Astrocyte (in vitro differentiated cells and primary cell): ENCODE results near the gene ACOT11. TPM values are rescaled to one million over a fixed set of nuclear protein-coding genes. Genes with fewer than 3 reads are reported as not detected.

Source experiments
- DNase-seq: peaks from one replicate; pipeline ENCODE4 v3.0.0-alpha.2; 2010; ENCODE audit warnings: low read depth
- FAIRE-seq: peaks from 2 replicates; lab custom pipeline; 2011; peaks lifted over from hg19 to GRCh38; lab: Jason Lieb, UNC
- H2AFZ ChIP-seq: 2 replicates; pipeline ENCODE4 v1.6.0; 2012; ENCODE audit warnings: low read depth, low read length, inconsistent platforms
- H3K27ac ChIP-seq: 2 replicates; pipeline ENCODE4 v1.5.1; 2011; ENCODE audit warnings: low read depth, low read length, inconsistent platforms
- H3K27me3 ChIP-seq: 2 replicates; pipeline ENCODE4 v1.6.0; 2011; ENCODE audit warnings: low read length, inconsistent platforms; ENCODE audit not compliant: insufficient read depth
- H3K36me3 ChIP-seq: 2 replicates; pipeline ENCODE4 v1.5.1; 2011; ENCODE audit warnings: low read length, inconsistent platforms; ENCODE audit not compliant: insufficient read depth
- H3K4me1 ChIP-seq: 2 replicates; pipeline ENCODE4 v1.5.1; 2011; ENCODE audit warnings: low read length, inconsistent platforms; ENCODE audit not compliant: insufficient read depth
- H3K4me2 ChIP-seq: 2 replicates; pipeline ENCODE4 v1.6.0; 2012; ENCODE audit warnings: low read length, inconsistent platforms
- H3K4me3 ChIP-seq: 2 replicates; pipeline ENCODE4 v1.5.1; 2011; ENCODE audit warnings: low read depth, mild to moderate bottlenecking, low read length, inconsistent platforms; ENCODE audit not compliant: insufficient read depth
- H3K79me2 ChIP-seq: 2 replicates; pipeline ENCODE4 v1.6.0; 2012; ENCODE audit warnings: mild to moderate bottlenecking, low read length, inconsistent platforms; ENCODE audit not compliant: insufficient read depth
- H3K9ac ChIP-seq: 2 replicates; pipeline ENCODE4 v1.6.0; 2012; ENCODE audit warnings: mild to moderate bottlenecking, low read length, inconsistent platforms
- H3K9me3 ChIP-seq: 2 replicates; pipeline ENCODE4 v1.5.1; 2012; ENCODE audit warnings: low read depth, mild to moderate bottlenecking, low read length, inconsistent platforms; ENCODE audit not compliant: insufficient read depth
- H4K20me1 ChIP-seq: 2 replicates; pipeline ENCODE4 v1.6.0; 2012; ENCODE audit warnings: low read length, inconsistent platforms; ENCODE audit not compliant: insufficient read depth
- H3K27ac Mint-ChIP-seq: one replicate; pipeline ENCODE4 v1.8.0; 2021; ENCODE audit warnings: mild to moderate bottlenecking, mixed read lengths; ENCODE audit not compliant: unreplicated experiment
- H3K27me3 Mint-ChIP-seq: one replicate; pipeline ENCODE4 v1.8.0; 2021; ENCODE audit warnings: low read depth, mixed read lengths; ENCODE audit not compliant: unreplicated experiment
- H3K36me3 Mint-ChIP-seq: one replicate; pipeline ENCODE4 v1.8.0; 2021; ENCODE audit warnings: low read depth, mixed read lengths; ENCODE audit not compliant: unreplicated experiment
- H3K4me1 Mint-ChIP-seq: one replicate; pipeline ENCODE4 v1.8.0; 2021; ENCODE audit warnings: low read depth, mixed read lengths; ENCODE audit not compliant: unreplicated experiment
- H3K4me3 Mint-ChIP-seq: one replicate; pipeline ENCODE4 v1.8.0; 2021; ENCODE audit warnings: mild to moderate bottlenecking, moderate library complexity, mixed read lengths; ENCODE audit not compliant: unreplicated experiment
- H3K9me3 Mint-ChIP-seq: one replicate; pipeline ENCODE4 v1.8.0; 2021; ENCODE audit warnings: mild to moderate bottlenecking, mixed read lengths; ENCODE audit not compliant: unreplicated experiment
- EZH2 ChIP-seq: IDR thresholded peaks from 2 replicates; pipeline ENCODE4 v1.6.1; 2012; ENCODE audit warnings: mild to moderate bottlenecking, low read length, inconsistent platforms; ENCODE audit not compliant: insufficient read depth
- total RNA-seq: library from RNA; stranded (reverse); gene quantifications from 2 replicates; pipeline ENCODE4 v1.2.1, GENCODE V29; 2021
- TF ChIP-seq, protein P1 (sequence below): IDR thresholded peaks from 2 replicates; pipeline ENCODE4 v1.5.1; 2011; ENCODE audit warnings: low read depth, mild to moderate bottlenecking, inconsistent platforms, low read length, moderate library complexity; ENCODE audit not compliant: insufficient read depth

The ACOT11 gene
- total RNA-seq, 1 donor from 2014 or later, result 1.5 TPM

DNA sequence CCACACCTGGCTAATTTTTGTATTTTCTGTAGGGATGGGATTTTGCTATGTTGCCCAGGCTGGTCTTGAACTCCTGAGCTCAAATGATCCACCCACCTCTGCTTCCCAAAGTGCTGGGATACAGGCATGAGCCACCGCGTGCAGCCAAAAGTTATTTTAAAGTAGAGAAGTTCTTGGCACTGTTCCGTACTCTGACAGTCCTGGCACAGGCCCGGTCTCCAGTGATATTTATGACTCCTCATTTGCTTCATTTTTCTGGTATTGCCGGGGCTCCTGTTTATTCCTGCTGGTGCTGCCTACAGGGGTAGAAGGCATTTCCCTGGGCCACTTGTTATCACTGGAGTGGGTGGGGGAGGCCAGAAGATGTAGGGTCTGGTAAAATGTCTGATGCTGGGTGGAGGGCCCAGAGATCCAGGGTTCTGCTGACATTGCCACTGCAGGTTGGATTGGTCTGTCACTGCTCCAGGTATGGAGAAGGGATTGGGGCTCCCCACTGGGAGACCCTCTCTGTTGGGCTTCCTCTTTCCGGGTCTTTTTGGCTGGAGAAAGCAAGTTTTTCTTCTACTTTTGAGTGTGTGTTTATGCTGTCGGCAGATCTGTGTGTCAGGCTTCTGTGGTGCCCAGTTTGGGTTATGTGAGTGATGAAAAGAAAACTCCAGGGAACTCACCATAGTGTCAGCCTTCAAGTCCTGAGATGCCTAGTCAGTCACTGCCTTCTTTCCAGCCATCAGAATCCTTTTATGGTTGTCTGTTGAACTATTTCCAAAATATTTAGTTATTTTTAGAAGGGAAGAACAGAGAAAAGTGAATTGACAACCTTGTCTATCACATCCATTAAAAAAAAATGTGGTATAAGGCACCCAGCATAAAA, 98.0 kb downstream of the ACOT11 start:
- H3K79me2 ChIP-seq, result no peaks in the 10 kb centered on the region
- peaks cover 10% of the 10 kb centered on the region for H3K27me3 ChIP-seq
- no peak overlapping the region for H2AFZ ChIP-seq
- no peaks in the 10 kb centered on the region for H3K4me1 ChIP-seq
- DNase-seq, result no peak
- no peak overlapping the region for H3K9ac ChIP-seq
- no peak overlapping the region for H3K27ac ChIP-seq
- Mint-ChIP-seq H3K9me3 (peaks cover 17% of the 10 kb centered on the region), H3K4me3 (no peak overlapping the region), H3K27me3 (peaks cover 39% of the 10 kb centered on the region), H3K27ac (no peak overlapping the region), H3K4me1 (no peaks in the 10 kb centered on the region), H3K36me3 (no peaks in the 10 kb centered on the region)
- H3K4me3 ChIP-seq, result no peak overlapping the region
- no peak for TF ChIP-seq EZH2
- TF ChIP-seq, protein P1, sequence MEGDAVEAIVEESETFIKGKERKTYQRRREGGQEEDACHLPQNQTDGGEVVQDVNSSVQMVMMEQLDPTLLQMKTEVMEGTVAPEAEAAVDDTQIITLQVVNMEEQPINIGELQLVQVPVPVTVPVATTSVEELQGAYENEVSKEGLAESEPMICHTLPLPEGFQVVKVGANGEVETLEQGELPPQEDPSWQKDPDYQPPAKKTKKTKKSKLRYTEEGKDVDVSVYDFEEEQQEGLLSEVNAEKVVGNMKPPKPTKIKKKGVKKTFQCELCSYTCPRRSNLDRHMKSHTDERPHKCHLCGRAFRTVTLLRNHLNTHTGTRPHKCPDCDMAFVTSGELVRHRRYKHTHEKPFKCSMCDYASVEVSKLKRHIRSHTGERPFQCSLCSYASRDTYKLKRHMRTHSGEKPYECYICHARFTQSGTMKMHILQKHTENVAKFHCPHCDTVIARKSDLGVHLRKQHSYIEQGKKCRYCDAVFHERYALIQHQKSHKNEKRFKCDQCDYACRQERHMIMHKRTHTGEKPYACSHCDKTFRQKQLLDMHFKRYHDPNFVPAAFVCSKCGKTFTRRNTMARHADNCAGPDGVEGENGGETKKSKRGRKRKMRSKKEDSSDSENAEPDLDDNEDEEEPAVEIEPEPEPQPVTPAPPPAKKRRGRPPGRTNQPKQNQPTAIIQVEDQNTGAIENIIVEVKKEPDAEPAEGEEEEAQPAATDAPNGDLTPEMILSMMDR, result no peak
- H4K20me1 ChIP-seq, result no peaks in the 10 kb centered on the region
- no peaks in the 10 kb centered on the region for H3K36me3 ChIP-seq
- H3K4me2 ChIP-seq, result no peak overlapping the region
- H3K9me3 ChIP-seq, result peaks cover 7% of the 10 kb centered on the region
- no peak for FAIRE-seq

DNA sequence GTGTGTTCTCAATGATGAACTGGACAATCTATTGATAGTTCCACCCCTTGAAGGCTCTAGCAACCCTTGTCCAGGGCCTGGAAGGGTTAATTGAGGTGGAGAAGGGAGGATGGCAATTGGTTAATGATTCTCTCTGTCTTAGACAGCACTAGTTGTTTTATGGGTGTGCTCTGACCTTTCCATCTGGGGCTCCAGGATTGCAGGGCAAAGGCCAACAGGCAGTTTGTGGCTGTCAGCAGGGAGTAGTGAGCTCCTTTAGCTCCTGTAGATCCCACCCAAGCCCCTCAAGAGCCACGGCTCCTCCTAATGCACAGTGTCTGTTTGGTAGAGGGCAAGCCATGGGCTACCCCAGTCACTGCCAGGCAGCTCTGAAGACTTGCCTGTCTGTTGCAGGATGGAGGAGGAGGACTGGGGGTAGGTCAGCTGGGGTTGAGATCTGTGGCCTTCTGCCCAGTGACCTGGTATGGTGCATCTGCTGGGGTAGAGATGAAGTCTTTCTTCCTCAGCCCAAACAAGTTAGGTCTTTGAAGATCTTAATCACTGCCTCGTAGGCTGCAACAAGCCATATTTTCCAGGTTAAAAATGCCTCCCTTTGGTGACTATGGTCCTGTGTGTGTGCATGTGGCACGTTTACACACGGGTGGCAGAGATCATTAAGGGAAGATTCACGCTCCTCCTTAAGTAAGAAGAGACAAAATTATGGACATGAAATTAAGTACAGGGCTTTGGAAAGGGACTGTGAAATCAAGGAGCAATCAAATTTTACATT, 101.3 kb downstream of the ACOT11 start:
- no peak overlapping the region for H3K4me3 Mint-ChIP-seq
- Histone ChIP-seq H3K79me2 (no peaks in the 10 kb centered on the region), H3K4me1 (no peaks in the 10 kb centered on the region), H3K36me3 (no peaks in the 10 kb centered on the region), H3K27me3 (peaks cover 10% of the 10 kb centered on the region), H3K27ac (no peak overlapping the region), H3K9ac (no peak overlapping the region), H3K4me3 (no peak overlapping the region), H2AFZ (no peak overlapping the region), H3K4me2 (no peak overlapping the region), H3K9me3 (no peaks in the 10 kb centered on the region), H4K20me1 (no peaks in the 10 kb centered on the region)
- H3K27ac Mint-ChIP-seq, result no peak overlapping the region
- no peaks in the 10 kb centered on the region for H3K36me3 Mint-ChIP-seq
- no peak for DNase-seq
- peaks cover 8% of the 10 kb centered on the region for H3K4me1 Mint-ChIP-seq
- peaks cover 34% of the 10 kb centered on the region for H3K27me3 Mint-ChIP-seq
- H3K9me3 Mint-ChIP-seq, result peaks cover 8% of the 10 kb centered on the region
- no peak for FAIRE-seq
- TF ChIP-seq, protein P1, result no peak
- no peak for TF ChIP-seq EZH2
